Ramos (cell line): ENCODE data around the gene FAT2.

Experiments
- in situ Hi-C: fragments of 300-500 bp; cut with MboI; formaldehyde crosslinking; loops from one replicate; pipeline ENCODE4 v1.14.3; 2022; ENCODE audit warnings: low sequenced_read_pairs; ENCODE audit not compliant: unreplicated experiment

FAT2 gene

GRCh38 chr5:151617383-151617840, 26.3 kb upstream of the FAT2 start:
- in situ Hi-C loops: no loop called here

DNA sequence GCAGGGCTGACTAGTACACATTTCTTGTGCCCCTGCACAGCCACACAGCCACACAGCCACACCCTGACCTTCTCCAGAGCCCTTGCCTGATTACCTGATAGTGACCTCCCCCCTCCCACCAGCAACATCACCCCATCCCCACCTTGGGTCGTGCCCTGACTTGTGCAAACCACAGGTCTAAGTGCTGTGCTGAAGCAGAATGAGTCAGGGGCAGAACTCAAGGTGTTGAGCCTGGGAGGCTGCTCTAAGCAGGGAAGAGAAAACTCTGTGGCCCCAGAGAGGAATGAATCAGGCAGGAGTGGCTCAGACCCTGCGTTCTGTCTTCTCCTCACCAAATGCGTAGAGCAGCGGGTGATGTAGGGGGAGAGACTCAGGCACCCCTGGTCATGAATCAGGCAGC, 24.3 kb upstream of the FAT2 start:
- in situ Hi-C loops: no loop called here

GRCh38 chr5:151614565-151614964, 23.4 kb upstream of the FAT2 start:
- in situ Hi-C loops: no loop called here

GRCh38 chr5:151612689-151613427, 21.7 kb upstream of the FAT2 start:
- in situ Hi-C loops: no loop called here

DNA sequence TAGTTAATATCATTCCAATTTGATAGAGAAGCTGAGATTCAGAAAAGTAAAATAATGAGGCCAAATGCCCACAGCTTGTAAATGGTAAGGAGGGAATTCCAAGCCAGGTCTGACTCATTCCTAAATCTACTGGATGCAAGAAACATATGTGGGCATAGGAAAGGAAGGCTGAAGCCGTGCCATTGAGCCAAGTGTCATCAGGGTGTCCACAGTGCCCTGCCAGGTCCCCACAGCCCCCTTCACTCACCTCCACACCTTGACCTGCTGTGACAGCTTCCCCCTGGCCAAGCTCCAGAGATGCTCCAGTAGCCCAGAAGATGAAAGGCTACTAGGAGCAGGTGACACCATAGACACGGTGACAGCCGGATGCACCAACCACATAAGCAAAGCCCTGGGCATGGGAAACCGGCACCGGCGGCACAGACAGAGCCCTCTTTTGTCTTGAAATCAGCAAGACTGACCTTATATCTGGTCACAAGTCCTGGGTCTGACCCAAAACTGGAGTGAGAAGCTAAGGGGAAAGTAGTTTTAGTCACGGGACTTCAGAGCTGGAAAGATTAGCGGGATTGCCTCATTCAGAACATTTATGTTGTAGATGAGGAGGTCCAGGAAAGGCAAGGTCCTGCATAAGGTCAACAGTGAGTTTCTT, 20.1 kb upstream of the FAT2 start:
- in situ Hi-C loops: no loop called here

DNA sequence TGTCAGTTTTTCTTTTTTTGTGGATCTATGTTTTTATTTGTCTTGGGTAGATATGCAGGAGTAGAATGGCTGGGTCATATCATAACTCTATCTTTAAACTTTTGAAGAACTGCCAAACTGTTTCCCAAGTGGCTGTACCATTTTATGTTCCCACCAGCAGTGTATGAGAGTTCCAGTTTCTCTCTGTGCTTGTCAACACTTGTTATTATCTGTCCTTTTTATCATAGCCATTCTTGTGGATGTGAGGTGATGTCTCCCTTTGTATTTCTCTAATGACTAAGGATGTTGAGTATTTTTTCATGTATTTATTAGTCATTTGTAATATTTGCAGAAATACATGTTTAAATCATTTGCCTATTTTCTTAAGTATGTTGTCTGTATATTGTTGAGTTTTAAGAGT, 17.4 kb upstream of the FAT2 start:
- in situ Hi-C loops: no loop called here

- in situ Hi-C loops: no loop called here
These were observed 16.2 kb upstream of the FAT2 start for GRCh38 chr5:151607304-151607703.

DNA sequence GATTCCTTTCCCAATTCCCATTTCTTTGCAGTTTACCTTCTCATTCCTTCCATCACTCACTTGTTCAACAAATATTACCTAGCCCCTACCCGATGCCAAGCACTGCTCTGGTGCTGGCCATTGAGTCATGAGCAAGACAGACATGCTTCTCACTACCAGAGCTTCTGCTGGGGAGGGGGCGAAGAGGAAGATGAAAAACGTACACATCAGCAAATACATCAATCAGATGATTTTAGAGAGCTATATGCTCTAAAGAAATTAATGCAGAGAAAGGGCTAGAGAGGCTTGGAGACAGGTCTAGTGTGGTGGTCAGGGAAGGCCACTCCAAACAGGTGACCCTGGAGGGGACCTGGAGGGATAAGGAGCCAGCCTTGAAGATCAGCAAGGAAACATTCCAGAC, 14.4 kb upstream of the FAT2 start:
- in situ Hi-C loops: no loop called here

GRCh38 chr5:151602806-151603205, 11.7 kb upstream of the FAT2 start:
- in situ Hi-C loops: no loop called here

DNA sequence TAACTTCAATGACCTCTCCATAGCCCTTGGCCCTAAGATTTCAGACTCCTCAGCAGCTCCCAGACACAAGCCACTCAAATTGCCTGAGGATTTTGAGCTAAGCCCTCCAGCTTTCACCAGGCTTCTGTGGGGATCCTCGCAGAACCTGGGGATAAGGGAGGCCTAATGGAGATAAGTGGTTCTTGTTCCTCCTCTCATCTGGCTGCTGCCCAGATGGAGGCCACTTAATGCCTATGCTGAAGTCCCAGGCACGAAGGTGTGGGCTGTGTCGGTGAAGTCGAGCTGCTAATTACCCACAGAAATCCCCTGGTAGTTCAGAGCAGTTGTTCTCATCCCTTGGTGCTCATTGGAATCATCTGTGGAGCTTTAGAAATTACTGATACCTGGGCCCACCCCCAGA, 10.3 kb upstream of the FAT2 start:
- in situ Hi-C loops: no loop called here

- in situ Hi-C loops: no loop called here
These were observed 9.0 kb upstream of the FAT2 start for GRCh38 chr5:151600069-151600665.

GRCh38 chr5:151598984-151599383, 7.9 kb upstream of the FAT2 start:
- in situ Hi-C loops: no loop called here

DNA sequence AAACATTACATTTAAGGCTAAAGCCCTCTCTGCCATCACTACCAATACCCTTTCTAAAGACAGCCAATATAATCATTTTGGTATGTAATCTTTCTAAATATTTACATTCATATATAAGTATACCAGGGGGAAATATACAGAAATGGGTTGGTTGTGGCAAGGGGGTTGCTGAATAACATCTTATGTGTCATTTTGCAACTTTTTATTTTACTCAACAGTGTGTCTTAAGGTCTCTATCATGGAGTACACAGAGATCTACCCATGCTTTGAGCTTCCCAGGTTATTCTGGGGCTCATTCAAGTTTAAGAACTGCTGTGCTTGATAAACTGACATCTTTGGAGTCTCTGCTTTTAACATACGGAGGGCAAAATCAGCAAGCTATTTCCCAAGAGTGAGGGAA, 7.4 kb upstream of the FAT2 start:
- in situ Hi-C loops: no loop called here

DNA sequence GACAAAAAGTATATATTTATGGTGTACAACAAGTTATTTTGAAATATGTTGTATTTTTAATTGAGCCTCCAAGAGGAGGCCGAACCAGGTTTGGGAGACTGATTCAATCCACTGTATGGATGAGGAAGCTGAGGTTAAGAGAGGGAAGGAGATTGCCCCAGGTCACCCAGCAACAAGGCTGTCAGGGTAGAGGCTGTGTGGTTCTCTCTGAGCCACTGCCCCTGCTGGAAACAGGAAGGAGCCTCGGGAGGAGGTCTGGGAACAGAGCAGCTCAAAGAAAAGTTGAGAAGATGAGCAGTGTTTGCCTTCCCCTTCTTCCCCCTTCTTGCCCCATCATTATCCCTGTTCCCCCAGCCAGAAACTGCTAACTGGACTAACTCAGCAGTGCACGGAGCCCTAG, 6.6 kb upstream of the FAT2 start:
- in situ Hi-C loops: no loop called here

DNA sequence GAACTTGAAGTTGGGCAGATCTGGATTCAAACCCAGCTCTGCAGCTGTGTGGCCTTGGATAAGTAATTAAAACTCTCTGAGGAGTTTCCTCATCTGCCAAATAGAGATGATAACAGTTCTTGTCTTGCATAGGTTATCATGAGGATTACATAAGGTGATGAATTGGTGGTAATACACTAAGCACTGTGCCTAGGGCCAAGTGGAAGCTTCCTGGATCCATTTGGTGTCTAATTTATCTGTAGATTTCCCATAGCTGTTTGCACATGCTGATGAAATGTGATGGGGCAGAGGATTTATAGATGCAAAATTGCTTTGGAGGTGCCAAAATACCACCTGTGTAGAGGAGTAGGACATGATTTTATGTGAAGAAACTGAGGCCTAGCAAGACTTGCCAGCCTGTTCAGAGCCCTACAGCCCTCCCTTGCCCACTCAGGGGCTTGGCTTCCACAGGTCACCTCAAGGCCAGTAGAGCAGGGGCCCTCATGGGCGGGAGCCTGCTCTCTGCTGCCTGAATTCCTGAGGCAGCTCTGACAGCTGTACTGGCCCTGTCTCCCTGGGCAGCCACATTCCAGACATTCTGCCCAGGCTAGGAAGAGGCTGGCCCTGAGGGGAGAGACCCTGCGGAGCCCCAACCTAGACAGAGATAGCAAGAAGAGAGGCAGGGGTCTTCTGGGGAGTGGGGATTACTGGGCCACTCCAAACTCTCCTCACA, 5.9 kb upstream of the FAT2 start:
- in situ Hi-C loops: no loop called here

DNA sequence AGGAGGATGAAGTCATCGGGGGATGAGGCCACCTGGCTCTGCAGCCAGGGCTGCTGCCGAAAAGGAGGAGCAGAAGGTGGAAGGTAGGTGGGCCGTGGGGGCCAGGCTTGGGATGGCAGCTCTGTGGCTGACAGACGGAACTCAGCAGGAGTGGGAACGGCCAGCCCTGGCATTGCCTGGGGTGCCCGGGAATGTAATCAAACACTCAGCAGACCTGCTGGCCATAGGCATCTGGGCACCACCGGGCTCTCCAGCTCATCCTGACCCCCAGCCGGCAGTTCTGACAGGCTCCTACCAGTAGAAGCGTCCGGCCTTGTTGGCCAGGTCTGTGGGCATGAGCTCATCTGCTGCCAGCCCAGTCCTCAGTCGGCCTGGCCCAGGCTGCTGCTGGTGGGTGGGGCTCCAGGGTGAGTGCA, 4.3 kb upstream of the FAT2 start:
- in situ Hi-C loops: no loop called here

- in situ Hi-C loops: no loop called here
These were observed 1.8 kb upstream of the FAT2 start for GRCh38 chr5:151592855-151593408.

DNA sequence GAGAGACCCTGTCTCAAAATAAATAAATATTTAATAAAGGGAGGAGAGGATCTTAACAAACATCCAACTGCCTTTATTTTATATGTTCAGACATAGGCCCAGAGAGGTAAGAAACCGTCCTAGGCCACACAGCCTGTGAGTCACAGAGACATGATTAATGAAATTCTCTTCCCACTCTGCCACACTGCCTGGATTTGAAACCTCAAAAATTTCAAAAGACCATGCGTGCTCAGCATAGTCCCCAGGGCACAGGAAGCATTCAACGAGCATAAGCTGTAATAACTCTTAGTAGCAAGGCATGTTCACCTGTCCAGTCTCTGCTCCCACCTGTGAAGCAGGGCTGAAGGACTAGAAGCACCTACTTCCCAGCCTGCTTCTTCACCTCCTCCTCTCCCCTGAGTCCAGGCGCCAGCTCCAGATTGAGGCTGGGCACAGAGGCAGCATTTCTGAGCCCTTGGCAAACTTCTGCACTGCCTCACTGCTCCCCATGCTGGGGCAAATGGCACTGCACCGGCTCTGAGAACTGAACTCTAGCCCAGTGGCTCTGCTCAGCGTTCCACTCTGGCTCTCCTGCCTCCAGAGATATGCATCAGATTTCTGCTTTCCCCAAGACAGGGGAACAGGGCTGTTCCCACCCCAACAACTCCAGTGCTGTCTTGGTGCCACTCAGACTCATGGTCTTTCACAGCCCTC, 1.1 kb downstream of the FAT2 start:
- in situ Hi-C loops: no loop called here

DNA sequence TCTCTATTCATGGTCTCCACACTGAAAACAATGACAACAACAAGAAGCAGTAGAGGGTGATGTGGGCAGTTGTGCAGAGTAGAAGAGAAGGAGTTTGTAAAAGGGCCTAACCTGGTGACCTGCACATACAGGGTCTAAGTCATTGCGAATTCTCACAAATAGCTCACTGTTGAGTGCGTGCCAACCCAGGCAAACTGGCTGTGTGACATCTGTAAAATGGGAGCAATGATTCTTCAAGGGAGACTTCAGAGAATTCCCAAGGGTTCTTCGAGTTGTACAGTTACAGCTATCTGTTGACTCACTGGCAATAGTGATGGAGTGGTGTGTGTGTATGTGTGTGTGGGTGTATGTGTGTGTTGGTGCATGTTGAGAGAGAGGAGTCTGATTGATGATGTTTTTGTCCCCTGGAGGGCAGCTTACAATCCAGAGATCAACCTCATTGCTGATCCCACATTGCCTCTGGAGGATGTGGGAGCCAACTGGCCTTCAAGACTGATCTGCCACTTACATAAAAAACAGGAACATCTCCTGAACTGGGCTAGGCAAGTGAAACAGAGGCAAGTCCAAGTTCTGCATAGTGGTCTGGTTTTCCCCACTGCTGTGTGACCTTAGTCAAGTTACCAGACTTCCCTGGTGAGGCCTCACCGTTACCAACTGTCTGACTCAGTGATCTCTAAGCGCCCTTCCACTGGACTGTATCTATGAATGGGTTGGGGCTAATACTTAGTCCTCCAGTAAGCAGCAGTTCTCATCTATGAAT, 3.2 kb downstream of the FAT2 start:
- in situ Hi-C loops: no loop called here
